ENCODE results near the gene METTL1. TPM values are rescaled to one million over a fixed set of nuclear protein-coding genes. Genes with fewer than 3 reads are reported as not detected.

Gene METTL1
- total and polyA plus RNA-seq, 8 donors = 4.4 to 37.9 (median 15.4) TPM

- H3K27me3 ChIP-seq = peaks cover 10 to 67% (median 39%) of the 10 kb centered on the region in 3 donors
- H3K36me3 ChIP-seq = peaks cover 0 to 26% (median 23%) of the 10 kb centered on the region in 4 donors
- H3K4me3 ChIP-seq = peak overlapping the region; percentile 42 to 65 (median 45)
- WGBS, 5 donors = 3 to 9% (median 3%) methylated on average over 20 to 40 of the region's 40 CpGs
- TF ChIP-seq, protein P1, sequence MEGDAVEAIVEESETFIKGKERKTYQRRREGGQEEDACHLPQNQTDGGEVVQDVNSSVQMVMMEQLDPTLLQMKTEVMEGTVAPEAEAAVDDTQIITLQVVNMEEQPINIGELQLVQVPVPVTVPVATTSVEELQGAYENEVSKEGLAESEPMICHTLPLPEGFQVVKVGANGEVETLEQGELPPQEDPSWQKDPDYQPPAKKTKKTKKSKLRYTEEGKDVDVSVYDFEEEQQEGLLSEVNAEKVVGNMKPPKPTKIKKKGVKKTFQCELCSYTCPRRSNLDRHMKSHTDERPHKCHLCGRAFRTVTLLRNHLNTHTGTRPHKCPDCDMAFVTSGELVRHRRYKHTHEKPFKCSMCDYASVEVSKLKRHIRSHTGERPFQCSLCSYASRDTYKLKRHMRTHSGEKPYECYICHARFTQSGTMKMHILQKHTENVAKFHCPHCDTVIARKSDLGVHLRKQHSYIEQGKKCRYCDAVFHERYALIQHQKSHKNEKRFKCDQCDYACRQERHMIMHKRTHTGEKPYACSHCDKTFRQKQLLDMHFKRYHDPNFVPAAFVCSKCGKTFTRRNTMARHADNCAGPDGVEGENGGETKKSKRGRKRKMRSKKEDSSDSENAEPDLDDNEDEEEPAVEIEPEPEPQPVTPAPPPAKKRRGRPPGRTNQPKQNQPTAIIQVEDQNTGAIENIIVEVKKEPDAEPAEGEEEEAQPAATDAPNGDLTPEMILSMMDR (IDR thresholded peaks at IDR 0.05) = no peak
- no peak for TF ChIP-seq POLR2AphosphoS5 (IDR thresholded peaks at IDR 0.05)
- TF ChIP-seq EP300 (IDR thresholded peaks at IDR 0.05) = no peak
- TF ChIP-seq POLR2A (IDR thresholded peaks at IDR 0.05) = no peak
- intact Hi-C loops (cut with DNase I; ENCODE audit: low total_unique reads) = no loop called here
- H3K9me3 ChIP-seq = no peaks in the 10 kb centered on the region
- peak in 1 of 2 donors; percentile 28 for DNase-seq
- H3K27ac ChIP-seq = no peak overlapping the region
- peaks cover 29 to 39% (median 36%) of the 10 kb centered on the region in 4 donors for H3K4me1 ChIP-seq
Observed at GRCh38 chr12:57765698-57766463, 6.0 kb downstream of the METTL1 start.

- Histone ChIP-seq H3K27ac (no peak overlapping the region), H3K27me3 (peaks cover 10 to 72% (median 39%) of the 10 kb centered on the region in 3 donors), H3K36me3 (peaks cover 0 to 22% (median 20%) of the 10 kb centered on the region in 4 donors), H3K4me3 (peak overlapping the region; percentile 42 to 65 (median 45)), H3K9me3 (no peaks in the 10 kb centered on the region), H3K4me1 (peaks cover 28 to 35% (median 32%) of the 10 kb centered on the region in 4 donors)
- peak; percentile 45 to 70 for DNase-seq
- no peak for TF ChIP-seq POLR2A (IDR thresholded peaks at IDR 0.05)
- TF ChIP-seq, protein P1 (IDR thresholded peaks at IDR 0.05) = peak in 2 of 7 experiments; percentile 16 to 19
- intact Hi-C loops (cut with DNase I; ENCODE audit: low total_unique reads) = no loop called here
- WGBS, 5 donors = 0 to 6% (median 1%) methylated on average over 3 to 60 of the region's 60 CpGs
Observed at GRCh38 chr12:57765003-57765697, 6.8 kb downstream of the METTL1 start.

DNA sequence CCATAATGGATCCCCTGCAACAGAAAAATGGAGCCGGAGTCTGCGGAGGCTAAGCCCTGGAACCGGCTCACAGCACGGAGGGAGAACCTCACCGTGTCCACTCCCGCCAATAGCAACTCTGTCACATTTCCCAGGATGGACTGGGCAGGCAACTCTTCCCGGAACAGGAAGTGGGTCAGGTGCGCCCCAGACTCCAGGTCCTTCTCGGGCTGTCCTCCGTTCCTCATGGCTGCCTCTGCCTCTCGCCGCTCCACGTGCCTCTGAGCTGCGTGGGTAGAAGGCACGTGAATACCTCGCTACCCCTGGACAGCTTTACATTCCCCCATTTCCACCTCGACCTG, 7.3 kb downstream of the METTL1 start:
- peak in 1 of 2 donors; percentile 55 for DNase-seq
- H3K4me3 ChIP-seq = peak overlapping the region; percentile 42 to 65 (median 45)
- intact Hi-C loops (cut with DNase I; ENCODE audit: low total_unique reads) = no loop called here
- 11 to 19% (median 16%) methylated on average over 12 to 17 of the region's 17 CpGs for WGBS, 5 donors
- TF ChIP-seq POLR2AphosphoS5 (IDR thresholded peaks at IDR 0.05) (no peak), POLR2A (IDR thresholded peaks at IDR 0.05) (no peak), EP300 (IDR thresholded peaks at IDR 0.05) (no peak)
- TF ChIP-seq, protein P1 (IDR thresholded peaks at IDR 0.05) = no peak
- peaks cover 0 to 17% (median 15%) of the 10 kb centered on the region in 4 donors for H3K36me3 ChIP-seq
- H3K27me3 ChIP-seq = peaks cover 10 to 72% (median 39%) of the 10 kb centered on the region in 3 donors
- no peak overlapping the region for H3K27ac ChIP-seq
- H3K4me1 ChIP-seq = peaks cover 28 to 35% (median 32%) of the 10 kb centered on the region in 4 donors
- no peaks in the 10 kb centered on the region for H3K9me3 ChIP-seq

GRCh38 chr12:57763881-57764661, 7.8 kb downstream of the METTL1 start:
- Histone ChIP-seq H3K27ac (no peak overlapping the region), H3K4me1 (peaks cover 28 to 35% (median 32%) of the 10 kb centered on the region in 4 donors), H3K27me3 (peaks cover 10 to 72% (median 39%) of the 10 kb centered on the region in 3 donors), H3K36me3 (peaks cover 3 to 14% (median 11%) of the 10 kb centered on the region in 4 donors), H3K4me3 (peak overlapping the region in 2 of 4 donors; percentile 42 to 65), H3K9me3 (no peaks in the 10 kb centered on the region)
- no peak for TF ChIP-seq EP300 (IDR thresholded peaks at IDR 0.05)
- TF ChIP-seq, protein P1 (IDR thresholded peaks at IDR 0.05) = no peak
- no peak for TF ChIP-seq POLR2A (IDR thresholded peaks at IDR 0.05)
- TF ChIP-seq POLR2AphosphoS5 (IDR thresholded peaks at IDR 0.05) = no peak
- intact Hi-C loops (cut with DNase I; ENCODE audit: low total_unique reads) = no loop called here
- 77 to 89% (median 85%) methylated on average over 4 to 6 of the region's 6 CpGs for WGBS, 5 donors
- no peak for DNase-seq
